ENCODE measurements around the gene TMEM203. TPM values are rescaled to one million over a fixed set of nuclear protein-coding genes. Genes with fewer than 3 reads are reported as not detected.

The TMEM203 gene, protein sequence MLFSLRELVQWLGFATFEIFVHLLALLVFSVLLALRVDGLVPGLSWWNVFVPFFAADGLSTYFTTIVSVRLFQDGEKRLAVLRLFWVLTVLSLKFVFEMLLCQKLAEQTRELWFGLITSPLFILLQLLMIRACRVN
- 28.9 and 41.4 TPM in 2 replicates for total RNA-seq

GRCh38 chr9:137205126-137206069, at the start of gene TMEM203, which contains the start of gene NDOR1:
Gene TMEM203 (minus strand): TSS chr9:137205648. CDS start chr9:137205414, 234 bp downstream.
Gene NDOR1 (plus strand): TSS chr9:137205700. CDS start chr9:137205778, 78 bp downstream.

GRCh38 chr9:137254624-137255447, 49.4 kb upstream of the TMEM203 start, which contains the start of gene NELFB:
Gene NELFB (plus strand): TSS chr9:137255327.

GRCh38 chr9:137251194-137251461, 45.7 kb upstream of the TMEM203 start, which contains the start of gene STPG3:
Gene STPG3 (plus strand): TSS chr9:137251286. CDS start chr9:137251287, 1 bp downstream.

GRCh38 chr9:137240841-137241489, 35.5 kb upstream of the TMEM203 start, which contains the start of gene TUBB4B:
Gene TUBB4B (plus strand): TSS chr9:137241287. CDS start chr9:137241361, 74 bp downstream.

GRCh38 chr9:137230705-137231371, 25.4 kb upstream of the TMEM203 start, which contains the start of gene SLC34A3:
Gene SLC34A3 (plus strand): TSS chr9:137230901. CDS start chr9:137231703, 802 bp downstream.

DNA sequence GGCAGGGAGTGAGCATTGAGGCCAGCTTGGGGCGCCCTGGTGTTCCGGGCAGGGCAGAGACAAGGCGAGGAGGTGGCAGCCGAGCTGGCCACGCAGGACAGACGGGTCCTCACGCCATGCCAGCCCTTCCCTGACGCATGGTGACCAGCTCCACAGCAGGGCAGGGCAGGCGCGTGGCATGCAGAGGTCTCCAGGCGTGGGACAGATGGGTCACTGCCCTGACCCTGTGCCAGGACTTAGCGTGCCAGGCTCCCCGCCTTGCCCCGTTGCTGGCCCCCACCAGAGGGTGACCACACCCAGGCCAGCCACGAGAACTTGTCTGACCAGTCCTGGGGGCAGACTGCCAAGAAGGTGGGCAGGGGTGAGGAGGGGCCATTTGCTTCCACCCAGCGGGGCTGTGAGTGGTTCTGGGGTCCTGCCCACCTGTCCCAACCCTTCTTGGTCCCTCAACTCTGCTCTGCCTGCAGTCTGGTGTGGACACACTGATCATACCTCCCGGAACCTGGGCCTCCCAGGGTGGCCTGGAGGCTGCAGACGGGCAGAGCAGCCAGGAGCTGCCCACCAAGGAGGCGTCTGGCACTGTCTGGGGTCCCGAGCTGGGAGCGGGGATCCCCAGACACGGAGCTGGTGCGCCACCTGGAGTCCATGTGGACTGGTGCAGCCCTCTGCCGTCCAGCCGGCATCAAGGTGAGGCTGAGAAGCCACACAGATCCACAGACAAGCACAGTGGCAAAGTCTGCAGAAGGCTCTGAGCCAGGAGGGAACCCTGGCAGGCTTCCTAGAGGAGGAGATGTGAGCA, 21.8 kb upstream of the TMEM203 start, which contains the start of gene RNF224:
Gene RNF224 (plus strand): TSS at position 449 of the 799 bp plus-strand sequence. CDS start 834 bp downstream, outside the sequence.

DNA sequence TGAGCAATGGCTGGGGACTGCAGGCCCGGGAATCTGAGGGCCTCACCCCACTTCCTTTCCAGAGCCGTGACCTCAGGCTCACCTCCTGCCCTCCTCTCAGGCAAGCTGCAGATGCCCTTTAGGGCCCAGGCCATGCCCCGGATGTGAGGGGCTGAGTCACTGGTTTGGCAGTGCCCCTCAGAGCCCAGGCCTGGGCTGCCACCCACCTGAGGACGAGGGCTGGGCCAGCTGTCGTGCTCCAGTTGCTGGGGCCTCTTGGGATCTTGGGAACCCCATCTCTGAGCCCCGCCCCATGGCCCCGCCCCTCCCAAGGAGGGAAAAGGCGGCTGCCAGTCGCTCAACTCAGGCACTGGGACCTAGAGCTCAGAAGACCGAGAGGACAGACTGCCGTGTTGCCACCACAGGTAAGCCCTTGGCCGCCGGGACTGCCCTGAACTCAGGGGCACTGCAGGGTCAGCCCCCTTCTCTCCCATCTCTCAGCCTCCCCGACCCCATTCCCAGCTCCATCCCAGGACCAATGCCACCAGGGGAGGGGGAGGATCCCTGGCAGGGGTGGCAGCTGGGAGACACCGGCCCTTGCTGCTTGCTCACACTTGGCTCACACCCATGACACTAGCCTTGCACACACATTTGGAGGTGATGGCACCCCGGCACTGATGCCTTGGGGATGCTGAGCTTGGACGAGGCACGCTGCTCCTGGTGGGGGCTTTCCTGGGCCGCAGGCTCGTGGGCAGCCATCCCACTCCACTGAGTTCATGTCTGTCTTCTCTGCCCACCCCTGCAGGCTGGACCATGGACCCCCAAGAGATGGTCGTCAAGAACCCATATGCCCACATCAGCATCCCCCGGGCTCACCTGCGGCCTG, 19.6 kb upstream of the TMEM203 start, which contains the start of gene CYSRT1:
Gene CYSRT1 (plus strand): TSS at position 345 of the 865 bp plus-strand sequence. CDS start 448 bp downstream, at position 793.

DNA sequence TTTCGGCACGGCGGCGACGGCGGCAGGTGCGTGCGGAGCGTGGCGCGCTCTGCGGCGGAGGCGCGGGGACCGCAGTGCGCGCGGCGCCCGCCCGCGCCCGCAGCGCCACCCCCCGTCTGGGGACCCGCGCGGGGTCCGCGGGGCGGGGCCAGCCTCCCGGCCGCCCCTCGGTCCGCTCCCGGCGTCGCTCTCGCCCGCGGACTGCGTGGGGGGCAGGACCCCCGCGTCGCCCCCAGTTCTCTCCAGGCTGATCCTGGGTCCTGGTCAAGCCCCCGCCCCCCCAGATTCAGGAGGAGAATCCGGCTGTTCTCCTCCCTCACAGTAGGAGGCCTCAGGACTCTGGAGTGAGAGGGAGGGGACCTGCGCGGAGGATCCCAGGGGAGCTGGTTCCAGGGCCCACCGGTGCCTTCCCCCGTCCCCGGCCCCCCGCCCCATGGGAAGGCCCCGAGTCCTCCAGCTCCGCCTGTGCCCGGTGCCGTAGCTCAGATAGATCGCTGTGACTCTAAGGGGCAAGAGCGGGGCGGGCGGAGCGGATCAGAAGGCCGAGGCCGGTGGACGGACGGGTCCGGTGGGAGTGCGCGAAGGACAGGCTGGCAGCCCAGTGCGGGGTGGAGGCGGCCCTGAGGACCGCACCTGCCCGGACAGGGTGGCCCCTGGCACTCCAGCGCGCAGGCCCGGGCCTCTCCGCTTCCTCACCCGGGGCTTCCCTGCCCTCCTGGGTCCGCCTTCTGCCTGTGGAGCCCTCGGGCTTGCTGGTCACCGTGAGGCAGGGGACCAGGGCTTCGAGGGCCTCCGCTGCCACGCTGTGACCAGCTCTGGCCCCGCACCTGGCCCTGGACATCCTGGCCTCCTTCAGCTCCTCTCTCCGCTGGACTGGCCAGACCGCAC, 17.0 kb upstream of the TMEM203 start, which contains the start of gene RNF208:
Gene RNF208 (minus strand): TSS at position 51 of the 888 bp plus-strand sequence. CDS start 1,028 bp downstream, outside the sequence.

DNA sequence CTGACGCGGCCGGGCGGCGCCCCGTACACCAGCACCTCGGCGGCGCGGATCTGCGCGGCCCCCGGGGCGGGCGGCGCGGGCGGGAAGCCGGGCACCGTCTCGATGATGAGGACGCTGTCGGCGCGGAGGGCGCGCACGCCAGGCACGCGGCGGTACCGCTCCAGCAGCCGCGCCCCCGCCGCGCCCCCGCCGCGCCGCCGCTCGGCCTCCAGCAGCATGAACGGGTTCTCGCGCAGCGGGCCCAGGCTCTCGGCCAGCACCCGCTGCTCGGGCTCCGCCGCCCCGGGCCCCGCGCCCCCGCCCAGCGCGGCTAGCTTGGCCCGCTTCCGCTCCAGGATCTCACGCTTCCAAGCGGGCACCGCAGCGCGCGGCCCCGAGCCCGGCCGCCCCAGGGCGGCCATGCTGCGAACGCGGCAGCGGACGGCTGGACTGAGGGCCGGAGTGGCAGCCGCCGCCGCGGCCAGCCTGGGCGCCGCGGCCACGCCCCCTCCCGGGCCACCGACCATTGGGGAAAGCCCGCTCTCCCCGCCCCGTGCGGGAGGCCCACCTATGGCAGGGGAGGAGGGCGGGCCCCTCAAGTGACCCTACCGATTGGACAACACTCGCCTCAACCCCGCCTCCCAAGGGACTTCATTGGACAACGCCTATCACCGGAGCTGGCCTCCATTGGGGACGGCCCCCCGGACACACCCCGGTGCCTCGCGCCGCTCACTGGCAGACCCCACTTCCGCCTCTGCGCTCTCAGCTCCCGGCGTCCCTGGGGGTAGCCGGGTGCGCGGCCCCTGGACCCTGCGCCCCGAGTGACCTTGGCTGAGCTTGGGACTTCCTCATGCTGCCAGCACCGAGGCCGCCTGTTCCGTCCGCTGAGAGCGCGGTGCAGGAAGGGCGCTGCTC, 4.9 kb downstream of the TMEM203 start, which contains the start of gene TPRN:
Gene TPRN (minus strand): TSS at position 431 of the 894 bp plus-strand sequence. CDS start 30 bp downstream, at position 401.

DNA sequence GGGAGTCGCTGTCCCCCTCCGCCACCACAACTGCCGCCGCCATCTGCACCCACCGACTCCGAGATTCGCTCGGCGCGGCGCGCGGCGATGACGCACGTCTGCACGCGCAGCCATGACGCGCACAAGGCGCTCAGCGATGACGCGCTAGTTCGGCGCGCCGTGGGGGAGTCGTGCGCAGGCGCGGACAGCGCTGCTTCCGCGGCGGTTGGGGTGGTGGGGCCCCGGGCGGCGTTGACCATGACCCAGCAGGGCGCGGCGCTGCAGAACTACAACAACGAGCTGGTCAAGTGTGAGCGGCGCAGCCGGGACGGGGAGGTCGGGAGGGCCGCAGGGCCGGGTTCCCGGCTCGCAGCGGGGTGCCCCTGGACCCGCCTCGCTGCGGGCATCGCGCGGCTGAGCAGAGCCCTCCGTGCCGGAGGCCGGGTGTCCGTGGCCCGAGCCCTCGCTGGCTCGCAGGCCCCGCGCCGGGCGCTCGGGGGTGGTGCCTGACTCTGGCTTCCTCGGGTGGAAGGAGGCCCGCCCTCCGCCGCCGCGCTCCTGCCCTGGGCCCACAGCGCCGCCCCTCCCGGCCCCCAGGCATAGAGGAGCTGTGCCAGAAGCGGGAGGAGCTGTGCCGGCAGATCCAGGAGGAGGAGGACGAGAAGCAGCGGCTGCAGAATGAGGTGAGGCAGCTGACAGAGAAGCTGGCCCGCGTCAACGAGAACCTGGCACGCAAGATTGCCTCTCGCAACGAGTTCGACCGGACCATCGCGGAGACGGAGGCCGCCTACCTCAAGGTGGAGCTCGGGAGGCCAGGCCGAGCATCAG, 16.8 kb downstream of the TMEM203 start, which contains the start of the genes ANAPC2 and SSNA1:
Gene ANAPC2 (minus strand): TSS at position 71 of the 807 bp plus-strand sequence. CDS start 28 bp downstream, at position 43.
Gene SSNA1 (plus strand): TSS at position 187 of the 807 bp plus-strand sequence. CDS start 51 bp downstream, at position 238.

DNA sequence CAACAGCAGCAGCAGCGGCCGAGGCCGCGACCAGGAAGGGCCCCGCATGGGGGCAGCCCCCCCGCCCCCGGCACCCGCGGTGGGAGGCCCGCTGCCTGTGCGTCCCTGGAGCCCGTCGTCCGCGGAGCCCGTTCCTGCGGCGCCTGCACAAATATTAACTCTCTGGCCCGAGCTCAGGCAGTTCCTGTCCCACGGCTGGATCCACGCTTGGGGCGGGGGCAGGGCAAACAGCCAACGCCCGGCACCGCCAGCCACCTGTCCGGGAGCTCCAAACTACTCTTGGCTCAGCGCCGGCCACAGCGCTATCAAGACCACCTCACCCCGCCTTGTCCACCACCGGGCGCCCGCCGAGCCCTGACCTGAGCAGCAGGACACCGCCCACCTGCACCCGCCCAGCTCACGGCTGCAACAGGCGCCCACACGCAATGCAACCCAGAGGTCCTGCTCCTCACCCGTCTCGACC, 35.5 kb downstream of the TMEM203 start, which contains the start of gene LRRC26:
Gene LRRC26 (minus strand): TSS at position 156 of the 463 bp plus-strand sequence. CDS start 108 bp downstream, at position 48.

